SK-N-MC (cell line): Measurements from ENCODE around the gene ATP8B3.

Source experiments
- EZH2 ChIP-seq: fragments of 200-600 bp; sonication (generic); IDR thresholded peaks from one replicate; pipeline ENCODE4 v1.6.1; 2017; ENCODE audit warnings: antibody characterized with exemption
- FOXP2 ChIP-seq: optimal IDR thresholded peaks from 2 replicates; pipeline ENCODE3; 2011; ENCODE audit warnings: mild to moderate bottlenecking, moderate library complexity; ENCODE audit not compliant: insufficient read depth; ENCODE audit errors: extremely low read length, control extremely low read depth
- POLR2AphosphoS5 ChIP-seq: IDR thresholded peaks from 2 replicates; pipeline ENCODE4 v1.6.1; 2012; ENCODE audit warnings: mild to moderate bottlenecking, low read depth, low read length, borderline replicate concordance

- no peak for TF ChIP-seq POLR2AphosphoS5
- no peak for TF ChIP-seq EZH2
- TF ChIP-seq FOXP2 = no peak
These were observed 57.2 kb downstream of the ATP8B3 start for GRCh38 chr19:1754636-1755466.
